ENCODE data around the gene GNB3.
A peak's percentile ranks its signal among the peaks of the same experiment; 100 is the strongest.
"Not testable (repeated sequence)": the region's sequence is repeated elsewhere in the genome, so short reads cannot be mapped to it uniquely, and the experiment has no call there.

The GNB3 gene

DNA sequence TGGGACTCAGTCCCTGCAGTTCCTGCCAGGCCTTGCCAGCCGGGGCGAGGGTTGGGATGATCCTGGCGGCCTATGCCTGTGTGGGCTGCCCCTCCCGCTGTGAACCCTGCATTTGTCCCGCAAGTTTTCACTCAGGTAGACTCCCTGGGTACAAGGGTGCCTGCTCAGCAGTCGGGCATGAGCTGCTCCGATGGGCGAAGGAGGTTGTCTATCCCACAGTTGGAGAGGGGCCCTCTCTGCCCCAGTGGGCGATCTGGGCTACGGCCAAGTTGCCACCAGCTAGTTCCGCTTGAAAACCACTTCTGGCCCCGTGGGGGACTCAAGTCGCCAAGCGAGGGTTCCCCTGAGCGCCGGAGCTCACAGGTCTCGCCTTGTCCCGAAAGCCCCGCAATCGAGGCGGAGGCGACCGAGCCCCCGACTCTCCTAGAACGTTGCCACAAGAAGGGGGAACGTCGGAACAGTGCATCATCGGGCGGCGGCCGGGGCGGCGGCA is 26.2 kb downstream of the GNB3 start:
- peak overlapping the region; percentile 98 for H3K4me3 ChIP-seq (ENCODE audit: low read length)
- peaks cover 69% of the 10 kb centered on the region for H3K36me3 ChIP-seq (ENCODE audit: insufficient read depth, low read depth, low read length)
- no peaks in the 10 kb centered on the region for H3K9me3 ChIP-seq (ENCODE audit: insufficient read depth, low read depth, low read length)
- peak overlapping the region; percentile 48 for H3K27ac ChIP-seq (ENCODE audit: low read length)
- H3K4me1 ChIP-seq (ENCODE audit: insufficient read depth, low read length): peaks cover 10% of the 10 kb centered on the region; the same call in 1 of the 2 replicates
- peak overlapping the region; percentile 83; the same call in 1 of the 2 replicates for H3K9ac ChIP-seq (ENCODE audit: low read depth, low read length)
- H3K27me3 ChIP-seq (ENCODE audit: insufficient read depth, low read length): no peaks in the 10 kb centered on the region

DNA sequence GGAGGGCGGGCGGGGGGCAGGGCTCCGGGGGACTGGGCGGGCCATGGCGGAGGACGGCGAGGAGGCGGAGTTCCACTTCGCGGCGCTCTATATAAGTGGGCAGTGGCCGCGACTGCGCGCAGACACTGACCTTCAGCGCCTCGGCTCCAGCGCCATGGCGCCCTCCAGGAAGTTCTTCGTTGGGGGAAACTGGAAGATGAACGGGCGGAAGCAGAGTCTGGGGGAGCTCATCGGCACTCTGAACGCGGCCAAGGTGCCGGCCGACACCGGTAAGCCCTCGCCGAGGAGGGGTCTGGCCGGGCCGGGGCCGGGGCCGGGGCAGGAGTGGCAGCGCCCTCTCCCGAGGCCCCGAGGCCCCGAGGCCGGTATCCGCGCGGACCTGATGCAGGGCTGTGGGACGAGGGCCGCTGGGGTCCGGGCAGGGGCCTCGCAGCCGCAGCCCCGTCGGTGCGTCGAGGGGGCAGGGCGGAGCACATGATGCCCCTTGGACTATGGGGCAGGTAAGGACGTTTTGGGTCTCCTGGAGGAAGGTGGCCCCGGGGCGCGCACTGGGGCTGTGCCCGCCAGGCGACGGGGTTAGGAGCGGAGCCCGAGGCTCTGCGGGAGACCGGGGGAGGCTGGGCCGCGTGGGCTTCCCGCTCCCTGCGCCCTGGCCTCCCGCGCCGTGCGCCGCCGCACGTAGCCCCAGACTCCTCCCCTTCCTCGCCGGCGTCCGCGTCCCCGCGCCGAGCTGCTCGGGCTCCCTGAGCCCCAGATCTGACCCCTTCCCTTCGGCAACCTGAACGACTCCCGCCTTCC is 26.9 kb downstream of the GNB3 start, which contains the start of gene TPI1:
Gene TPI1 (plus strand): TSS at position 119 of the 798 bp plus-strand sequence. CDS start 36 bp downstream, at position 155.
- H3K9ac ChIP-seq (ENCODE audit: low read depth, low read length): peak within 1 kb of the TSS; percentile 90
- no peaks in the 10 kb centered on the region for H3K9me3 ChIP-seq (ENCODE audit: insufficient read depth, low read depth, low read length)
- peak within 1 kb of the TSS; percentile 73 for H3K27ac ChIP-seq (ENCODE audit: low read length)
- H3K4me3 ChIP-seq (ENCODE audit: low read length): peak within 1 kb of the TSS; percentile 98
- H3K36me3 ChIP-seq (ENCODE audit: insufficient read depth, low read depth, low read length): peaks cover 64% of the 10 kb centered on the region
- H3K27me3 ChIP-seq (ENCODE audit: insufficient read depth, low read length): no peaks in the 10 kb centered on the region
- H3K4me1 ChIP-seq (ENCODE audit: insufficient read depth, low read length): peaks cover 11% of the 10 kb centered on the region; the same call in 1 of the 2 replicates

DNA sequence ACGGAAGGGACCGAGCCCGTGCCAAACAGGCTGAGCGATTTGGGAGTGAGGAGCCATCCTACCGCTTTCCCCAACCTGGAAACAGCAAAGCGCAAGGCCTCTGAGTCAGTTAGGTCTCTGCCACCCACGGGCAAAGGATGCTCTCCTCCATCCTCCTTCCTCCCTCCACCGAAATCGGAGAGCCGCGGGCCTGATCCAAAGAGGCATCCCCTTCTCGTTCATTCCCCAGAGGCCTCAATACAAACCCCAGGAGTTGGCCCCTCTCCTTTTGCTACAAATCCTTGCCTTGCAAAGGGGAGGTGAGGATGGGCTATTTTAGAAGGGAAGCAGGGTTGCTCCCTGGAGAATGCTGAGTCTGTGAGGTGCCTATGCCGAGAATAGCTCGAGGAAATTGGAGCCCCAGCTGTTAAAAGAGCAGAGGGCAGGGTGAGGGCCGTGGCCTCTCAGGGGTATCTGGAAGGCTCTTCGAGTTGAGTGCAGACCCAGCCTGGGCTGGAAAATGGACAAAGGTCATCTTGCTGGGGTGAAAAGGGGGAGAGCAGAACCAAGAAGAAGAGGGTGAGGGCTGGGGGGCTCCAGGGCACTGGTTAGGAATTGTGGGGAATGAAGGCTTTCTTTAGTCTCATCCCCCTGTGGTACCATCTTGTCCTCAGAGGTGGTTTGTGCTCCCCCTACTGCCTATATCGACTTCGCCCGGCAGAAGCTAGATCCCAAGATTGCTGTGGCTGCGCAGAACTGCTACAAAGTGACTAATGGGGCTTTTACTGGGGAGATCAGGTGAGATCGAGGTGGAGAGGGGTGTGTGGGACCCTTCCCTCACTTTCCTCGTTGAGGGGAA is 27.7 kb downstream of the GNB3 start:
- H3K4me1 ChIP-seq (ENCODE audit: insufficient read depth, low read length): peaks cover 11% of the 10 kb centered on the region; the same call in 1 of the 2 replicates
- H3K27me3 ChIP-seq (ENCODE audit: insufficient read depth, low read length): no peaks in the 10 kb centered on the region
- peak overlapping the region; percentile 98 for H3K4me3 ChIP-seq (ENCODE audit: low read length)
- no peaks in the 10 kb centered on the region for H3K9me3 ChIP-seq (ENCODE audit: insufficient read depth, low read depth, low read length)
- H3K27ac ChIP-seq (ENCODE audit: low read length): peak overlapping the region; percentile 73
- H3K9ac ChIP-seq (ENCODE audit: low read depth, low read length): peak overlapping the region; percentile 90; the same call in 1 of the 2 replicates
- H3K36me3 ChIP-seq (ENCODE audit: insufficient read depth, low read depth, low read length): peaks cover 56% of the 10 kb centered on the region

DNA sequence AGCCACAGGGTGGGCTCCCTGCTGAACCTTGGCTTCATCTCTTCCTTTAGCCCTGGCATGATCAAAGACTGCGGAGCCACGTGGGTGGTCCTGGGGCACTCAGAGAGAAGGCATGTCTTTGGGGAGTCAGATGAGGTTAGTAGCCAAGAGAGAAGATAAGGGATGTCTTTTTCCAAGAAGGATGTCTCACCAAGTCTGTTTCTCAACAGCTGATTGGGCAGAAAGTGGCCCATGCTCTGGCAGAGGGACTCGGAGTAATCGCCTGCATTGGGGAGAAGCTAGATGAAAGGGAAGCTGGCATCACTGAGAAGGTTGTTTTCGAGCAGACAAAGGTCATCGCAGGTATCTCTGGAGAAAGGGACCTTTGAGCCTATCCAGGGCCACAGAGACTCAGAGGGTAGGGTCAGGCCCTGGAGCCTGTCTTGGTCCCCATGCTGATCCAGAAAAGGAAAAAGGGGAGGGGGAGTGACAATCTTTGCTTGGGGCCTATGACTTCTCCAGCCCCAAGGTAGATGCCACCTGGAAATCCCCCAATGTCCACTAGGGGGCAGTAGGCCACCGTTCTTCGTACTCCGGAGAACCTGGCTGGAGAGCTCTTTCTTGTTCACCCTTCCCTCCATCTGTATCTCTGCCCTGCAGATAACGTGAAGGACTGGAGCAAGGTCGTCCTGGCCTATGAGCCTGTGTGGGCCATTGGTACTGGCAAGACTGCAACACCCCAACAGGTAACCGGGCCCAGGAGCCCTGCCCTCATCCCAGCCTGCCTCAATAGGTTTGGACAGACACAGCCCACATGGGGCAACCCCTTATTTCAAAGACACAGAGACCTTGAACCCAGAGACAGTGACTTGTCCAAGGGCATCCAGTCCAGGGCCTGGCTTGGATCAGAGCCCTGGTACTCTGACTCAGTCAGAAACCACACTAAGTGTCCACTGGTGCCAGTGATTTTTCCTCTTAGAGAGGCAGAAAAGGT is 28.6 kb downstream of the GNB3 start:
- no peaks in the 10 kb centered on the region for H3K27me3 ChIP-seq (ENCODE audit: insufficient read depth, low read length)
- H3K36me3 ChIP-seq (ENCODE audit: insufficient read depth, low read depth, low read length): peaks cover 47% of the 10 kb centered on the region
- peak overlapping the region; percentile 90; the same call in 1 of the 2 replicates for H3K9ac ChIP-seq (ENCODE audit: low read depth, low read length)
- peak overlapping the region; percentile 98 for H3K4me3 ChIP-seq (ENCODE audit: low read length)
- peaks cover 11% of the 10 kb centered on the region; the same call in 1 of the 2 replicates for H3K4me1 ChIP-seq (ENCODE audit: insufficient read depth, low read length)
- H3K27ac ChIP-seq (ENCODE audit: low read length): no peak overlapping the region
- H3K9me3 ChIP-seq (ENCODE audit: insufficient read depth, low read depth, low read length): no peaks in the 10 kb centered on the region

DNA sequence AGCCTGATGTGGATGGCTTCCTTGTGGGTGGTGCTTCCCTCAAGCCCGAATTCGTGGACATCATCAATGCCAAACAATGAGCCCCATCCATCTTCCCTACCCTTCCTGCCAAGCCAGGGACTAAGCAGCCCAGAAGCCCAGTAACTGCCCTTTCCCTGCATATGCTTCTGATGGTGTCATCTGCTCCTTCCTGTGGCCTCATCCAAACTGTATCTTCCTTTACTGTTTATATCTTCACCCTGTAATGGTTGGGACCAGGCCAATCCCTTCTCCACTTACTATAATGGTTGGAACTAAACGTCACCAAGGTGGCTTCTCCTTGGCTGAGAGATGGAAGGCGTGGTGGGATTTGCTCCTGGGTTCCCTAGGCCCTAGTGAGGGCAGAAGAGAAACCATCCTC is 29.6 kb downstream of the GNB3 start:
- not testable (repeated sequence) for H3K9ac ChIP-seq (ENCODE audit: low read depth, low read length); H3K9me3 ChIP-seq (ENCODE audit: insufficient read depth, low read depth, low read length); H3K27me3 ChIP-seq (ENCODE audit: insufficient read depth, low read length); H3K4me3 ChIP-seq (ENCODE audit: low read length); H3K27ac ChIP-seq (ENCODE audit: low read length)
- Histone ChIP-seq H3K4me1 (ENCODE audit: insufficient read depth, low read length) (peaks cover 11% of the 10 kb centered on the region; the same call in 1 of the 2 replicates), H3K36me3 (ENCODE audit: insufficient read depth, low read depth, low read length) (peaks cover 39% of the 10 kb centered on the region)

DNA sequence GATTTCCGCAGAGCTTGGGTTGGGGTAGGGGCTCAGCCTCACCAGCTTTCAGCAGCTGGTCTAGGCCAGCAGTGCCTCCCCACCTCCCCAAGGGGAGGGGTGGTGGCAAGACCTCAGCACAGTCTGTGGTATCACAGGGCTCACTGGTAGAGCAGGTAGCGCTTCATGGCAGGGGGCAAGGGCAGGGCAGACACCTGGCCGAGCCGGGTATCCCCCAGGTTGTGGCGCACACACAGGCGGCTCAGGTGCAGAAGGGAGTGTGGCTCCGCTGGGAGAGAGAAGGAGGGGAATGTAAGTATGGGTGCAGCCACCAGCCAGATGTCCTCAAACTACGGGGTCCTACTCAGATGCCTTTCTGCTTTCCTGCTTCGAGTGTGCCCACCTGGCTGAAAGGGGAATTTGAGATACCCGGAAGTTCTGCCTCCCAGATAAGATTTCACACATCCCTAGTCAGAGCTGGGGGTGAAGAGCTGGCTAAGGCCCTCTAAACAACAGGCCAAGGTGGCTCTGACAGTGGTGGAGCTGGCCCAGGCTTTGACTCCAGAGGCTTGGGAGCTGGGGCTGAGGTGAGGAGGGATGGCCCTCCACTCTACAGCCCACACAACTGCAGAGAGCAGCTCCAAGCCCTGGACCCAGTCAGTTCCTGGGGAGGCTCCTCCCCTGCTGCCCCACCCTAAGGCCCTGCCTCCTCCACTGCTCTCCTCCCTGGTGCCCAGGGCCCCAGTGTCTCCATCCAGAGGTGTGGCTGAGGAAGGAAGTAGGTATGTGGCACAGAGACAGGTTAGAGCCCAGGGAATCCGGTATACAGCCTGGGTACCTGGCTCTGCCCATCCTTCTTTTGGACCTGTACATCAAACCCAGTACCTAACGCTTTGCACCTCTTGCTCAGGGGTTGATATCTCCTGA is 30.6 kb downstream of the GNB3 start:
- Histone ChIP-seq H3K36me3 (ENCODE audit: insufficient read depth, low read depth, low read length) (peaks cover 33% of the 10 kb centered on the region), H3K4me3 (ENCODE audit: low read length) (peak overlapping the region; percentile 96), H3K27me3 (ENCODE audit: insufficient read depth, low read length) (no peaks in the 10 kb centered on the region), H3K9me3 (ENCODE audit: insufficient read depth, low read depth, low read length) (no peaks in the 10 kb centered on the region), H3K27ac (ENCODE audit: low read length) (peak overlapping the region; percentile 64), H3K9ac (ENCODE audit: low read depth, low read length) (peak overlapping the region; percentile 95; the same call in 1 of the 2 replicates), H3K4me1 (ENCODE audit: insufficient read depth, low read length) (peaks cover 11% of the 10 kb centered on the region; the same call in 1 of the 2 replicates)

DNA sequence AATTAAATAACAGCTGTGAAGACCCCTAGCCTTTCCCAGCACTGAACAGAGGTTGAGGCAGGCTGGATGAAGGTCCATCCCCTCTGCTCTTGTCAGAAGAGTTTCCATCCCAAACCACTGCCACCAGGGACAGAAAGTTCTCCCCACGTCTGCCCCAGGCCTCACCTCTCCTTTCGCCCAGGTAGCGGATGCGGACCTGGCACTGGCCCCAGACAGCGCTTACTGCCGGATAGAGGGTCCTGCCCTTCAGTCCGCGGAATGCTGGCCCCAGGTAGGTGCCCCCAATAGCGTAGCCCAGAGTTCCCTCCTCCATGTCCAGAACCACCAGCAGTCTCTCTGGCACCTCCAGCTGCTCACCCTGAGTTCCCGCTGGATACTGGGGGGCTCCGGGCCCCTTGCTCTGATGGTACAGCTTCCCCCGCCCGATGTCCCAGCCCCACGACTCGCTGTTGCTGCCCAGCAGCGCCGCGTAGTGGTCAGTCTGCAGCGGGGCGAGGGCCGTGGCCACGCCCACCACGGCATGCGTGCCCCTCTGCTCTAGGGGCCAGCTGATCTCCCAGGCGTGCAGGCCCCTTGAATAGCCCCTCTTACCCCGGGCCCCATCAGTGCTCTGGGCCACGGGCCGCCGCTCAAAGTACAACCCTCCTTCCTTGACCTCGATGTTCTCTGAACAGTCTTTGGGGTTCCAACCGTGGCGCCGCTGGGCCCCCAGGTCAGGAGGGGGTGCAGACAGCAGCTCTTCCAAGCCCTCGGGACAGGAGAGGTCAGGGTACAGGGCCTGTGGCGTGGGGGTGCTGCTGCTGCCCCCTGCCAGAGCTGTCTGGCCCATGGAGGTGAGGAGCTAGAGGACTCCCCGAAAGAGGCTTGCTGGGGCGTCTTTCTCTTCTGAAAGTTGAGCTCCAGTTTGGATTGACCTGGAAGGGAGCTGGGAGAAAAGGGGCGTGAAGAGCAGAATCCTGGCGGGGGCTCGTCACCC is 31.6 kb downstream of the GNB3 start:
- Histone ChIP-seq H3K4me3 (ENCODE audit: low read length) (peak overlapping the region; percentile 96), H3K9me3 (ENCODE audit: insufficient read depth, low read depth, low read length) (no peaks in the 10 kb centered on the region), H3K9ac (ENCODE audit: low read depth, low read length) (peak overlapping the region; percentile 95), H3K4me1 (ENCODE audit: insufficient read depth, low read length) (0 out of 2 replicates have a peak, but pooled peaks cover 5% of the 10 kb centered on the region), H3K27ac (ENCODE audit: low read length) (peak overlapping the region; percentile 64), H3K27me3 (ENCODE audit: insufficient read depth, low read length) (no peaks in the 10 kb centered on the region), H3K36me3 (ENCODE audit: insufficient read depth, low read depth, low read length) (peaks cover 33% of the 10 kb centered on the region)

DNA sequence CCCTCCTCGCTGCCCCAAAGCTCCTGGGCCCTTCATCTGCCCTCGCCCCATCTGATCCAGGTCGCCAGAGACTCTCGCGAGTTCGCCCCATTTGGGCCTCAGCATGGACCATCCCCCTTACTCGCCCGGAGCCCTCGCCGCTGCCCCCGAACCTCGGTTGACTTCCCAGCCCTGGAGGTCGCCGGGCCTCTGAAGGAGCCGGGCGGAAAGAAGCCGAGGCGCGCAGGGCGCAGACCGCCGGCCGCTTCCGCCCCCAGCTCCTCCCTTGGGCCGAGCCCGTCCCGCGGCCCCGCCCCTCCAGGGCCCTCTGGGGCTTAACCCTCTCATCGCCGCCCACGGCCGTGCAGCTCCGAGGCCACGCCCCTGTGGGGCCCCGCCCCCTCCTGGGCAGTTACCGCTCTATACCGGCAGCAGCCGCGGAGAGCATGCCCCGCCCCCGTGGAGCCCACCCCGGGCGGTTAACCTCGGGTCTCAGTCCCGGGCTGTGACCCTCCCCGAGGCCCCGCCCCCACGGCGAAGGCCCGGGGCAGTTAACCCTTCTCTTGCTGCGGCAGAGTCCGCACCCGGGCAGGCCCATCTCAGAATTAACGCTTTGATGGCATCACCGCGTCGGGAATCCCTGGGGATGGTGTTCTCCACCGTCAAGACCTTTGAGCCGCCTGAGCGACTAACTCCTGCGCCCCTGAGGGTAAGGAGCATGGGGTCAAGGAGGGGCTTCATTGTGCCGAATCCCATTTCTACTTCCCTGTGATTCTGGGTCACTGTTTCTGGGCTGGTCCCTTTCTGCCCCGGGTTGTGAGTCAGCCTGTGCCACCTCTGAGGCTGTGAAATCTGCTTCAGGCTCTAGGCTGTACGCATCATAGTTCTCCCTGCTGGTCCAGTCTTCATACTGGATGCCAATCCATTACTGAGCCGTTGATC is 32.6 kb downstream of the GNB3 start, which contains the start of gene SPSB2:
Gene SPSB2 (minus strand): TSS at position 210 of the 921 bp plus-strand sequence. CDS start 402 bp downstream, outside the sequence.
- H3K4me1 ChIP-seq (ENCODE audit: insufficient read depth, low read length): 0 out of 2 replicates have a peak, but pooled peaks cover 5% of the 10 kb centered on the region
- peaks cover 33% of the 10 kb centered on the region for H3K36me3 ChIP-seq (ENCODE audit: insufficient read depth, low read depth, low read length)
- H3K9ac ChIP-seq (ENCODE audit: low read depth, low read length): peak within 1 kb of the TSS; percentile 95
- H3K9me3 ChIP-seq (ENCODE audit: insufficient read depth, low read depth, low read length): no peaks in the 10 kb centered on the region
- peak within 1 kb of the TSS; percentile 64 for H3K27ac ChIP-seq (ENCODE audit: low read length)
- H3K4me3 ChIP-seq (ENCODE audit: low read length): peak within 1 kb of the TSS; percentile 96
- no peaks in the 10 kb centered on the region for H3K27me3 ChIP-seq (ENCODE audit: insufficient read depth, low read length)
